ENCODE data around the gene ABLIM3.

GRCh38 chr5:149273237-149273636 lies 131.9 kb downstream of the ABLIM3 start:
- TF ChIP-seq CTCF (IDR thresholded peaks at IDR 0.05) = no peak
- no peak for TF ChIP-seq POLR2A (IDR thresholded peaks at IDR 0.05)
